Mammary epithelial cell (primary cell): ENCODE data around the gene PRKCQ.
"Not testable (repeated sequence)": the region's sequence is repeated elsewhere in the genome, so short reads cannot be mapped to it uniquely, and the experiment has no call there.

ENCODE experiments used
- CTCF ChIP-seq, 2 donors: IDR thresholded peaks in 1 of 2; conservative IDR thresholded peaks in 1 of 2; 2 replicates each; pipeline ENCODE4 v1.5.1; 2011 to 2012; ENCODE audit warnings: inconsistent platforms in 2 of 2, low read length in 2 of 2, mild to moderate bottlenecking in 2 of 2, control low read depth in 1 of 2, low read depth in 1 of 2; ENCODE audit not compliant: insufficient read depth in 1 of 2; ENCODE audit errors: extremely low read depth in 1 of 2
- EZH2 ChIP-seq: IDR thresholded peaks from 2 replicates; pipeline ENCODE4 v1.6.1; 2012; ENCODE audit warnings: low read length, inconsistent platforms, borderline replicate concordance

- TF ChIP-seq CTCF (conservative IDR thresholded peaks at IDR 0.05 in 1 of 2, IDR thresholded peaks at IDR 0.05 in 1 of 2; ENCODE audit: extremely low read depth in 1 of 2, insufficient read depth in 1 of 2, low read depth in 1 of 2, low read length in 2 of 2); EZH2: not testable (repeated sequence)
Observed at GRCh38 chr10:6439875-6440274, 140.2 kb downstream of the PRKCQ start.
